Measurements from ENCODE around the gene ERICH6. TPM values are rescaled to one million over a fixed set of nuclear protein-coding genes. Genes with fewer than 3 reads are reported as not detected.

ERICH6 gene
- total and polyA plus RNA-seq, 10 of the 15 experiments (the other 5 are each of a cell fraction or from before 2014, with no cell fraction given): 0.04 to 0.40 (median 0.22) TPM; not detected in 6

DNA sequence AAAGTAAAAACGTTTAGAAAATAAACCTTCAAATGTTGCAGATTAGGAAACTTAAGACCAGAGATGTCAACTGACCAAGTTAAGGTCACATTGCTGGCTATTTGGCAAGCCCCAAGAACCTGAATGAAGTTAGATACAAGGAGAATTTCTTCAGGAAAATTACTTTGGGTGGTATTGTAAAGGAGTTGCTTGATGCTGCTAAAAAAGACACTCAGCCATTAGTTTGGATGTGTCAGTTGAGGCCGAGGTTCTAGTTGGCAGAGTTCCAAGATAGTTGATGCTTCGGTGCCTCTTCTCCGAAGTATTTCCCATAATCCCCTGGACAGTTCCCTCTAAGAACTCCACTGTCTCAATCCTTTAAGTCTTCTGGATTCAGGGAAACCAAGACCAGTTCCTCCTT, 35.0 kb upstream of the ERICH6 start:
- Histone ChIP-seq H3K27ac (ENCODE audit: control insufficient read depth, insufficient read depth) (peak overlapping the region; percentile 54), H4K20me1 (ENCODE audit: control insufficient read depth, insufficient read depth) (no peaks in the 10 kb centered on the region), H3K9me3 (replicated peaks; ENCODE audit: control insufficient read depth, insufficient read depth, low read length) (no peaks in the 10 kb centered on the region), H3K36me3 (ENCODE audit: control insufficient read depth in 2 of 2, insufficient read depth in 2 of 2, low read length in 1 of 2) (peaks cover 2 to 8% of the 10 kb centered on the region in 2 experiments), H3K4me2 (ENCODE audit: control insufficient read depth, insufficient read depth) (no peak overlapping the region; the same call in 1 of the 2 replicates), H3K4me1 (ENCODE audit: control insufficient read depth, insufficient read depth, low read length) (peaks cover 43% of the 10 kb centered on the region), H3K9ac (ENCODE audit: control insufficient read depth, insufficient read depth, low read length) (no peak overlapping the region), H2AFZ (ENCODE audit: control insufficient read depth, low read depth, low read length) (no peak overlapping the region), H3K4me3 (no peak overlapping the region), H3K79me2 (ENCODE audit: control insufficient read depth, insufficient read depth, low read length) (peaks cover 24% of the 10 kb centered on the region), H3K27me3 (replicated peaks in 1 of 2; ENCODE audit: control insufficient read depth in 2 of 2, insufficient read depth in 2 of 2, low read length in 1 of 2) (no peaks in the 10 kb centered on the region)
- in situ Hi-C loops (cut with MboI): no loop called here
- 57% methylated on average over 4 of the region's 4 CpGs for WGBS (ENCODE audit: insufficient coverage, insufficient replicate concordance, low lambda C conversion rate, missing lambda C conversion rate)
- CTCF ChIA-PET: interaction anchor here (0.6 to 1.6 kb wide), 5 partner anchors 17 to 194 kb away, joined by 3 to 14 read pairs (median 4); partner anchors contain the start of gene SIAH2
- no TSS peak for BruUV-seq (replicated peaks)
- intact Hi-C loops (cut with micrococcal nuclease; ENCODE audit: unreplicated experiment): loop anchor here (2.0 kb wide), 1 partner anchor 22 kb away; no protein-coding TSS in a partner anchor
- RAD21 ChIA-PET (ENCODE audit: unreplicated experiment): interaction anchor here (0.6 to 1.8 kb wide), 10 partner anchors 9 to 156 kb away, joined by 3 to 30 read pairs (median 3); partner anchors contain the start of gene SIAH2
- DNase-seq (ENCODE audit: low read depth, low spot score) (no peak), FAIRE-seq (no peak), ATAC-seq (no peak)
- 0 out of 4 replicates have a peak, but pooled peaks of 1 of the 2 experiments have one; percentile 12 for TF ChIP-seq IKZF2 (IDR thresholded peaks at IDR 0.05)
- TF ChIP-seq IKZF1 (conservative IDR thresholded peaks at IDR 0.05): 0 out of 2 replicates have a peak, but pooled peaks have one; percentile 3
- TF ChIP-seq FOS (IDR thresholded peaks at IDR 0.05; ENCODE audit: borderline replicate concordance, extremely low read depth, insufficient read length): no peak
- TF ChIP-seq, protein P1, sequence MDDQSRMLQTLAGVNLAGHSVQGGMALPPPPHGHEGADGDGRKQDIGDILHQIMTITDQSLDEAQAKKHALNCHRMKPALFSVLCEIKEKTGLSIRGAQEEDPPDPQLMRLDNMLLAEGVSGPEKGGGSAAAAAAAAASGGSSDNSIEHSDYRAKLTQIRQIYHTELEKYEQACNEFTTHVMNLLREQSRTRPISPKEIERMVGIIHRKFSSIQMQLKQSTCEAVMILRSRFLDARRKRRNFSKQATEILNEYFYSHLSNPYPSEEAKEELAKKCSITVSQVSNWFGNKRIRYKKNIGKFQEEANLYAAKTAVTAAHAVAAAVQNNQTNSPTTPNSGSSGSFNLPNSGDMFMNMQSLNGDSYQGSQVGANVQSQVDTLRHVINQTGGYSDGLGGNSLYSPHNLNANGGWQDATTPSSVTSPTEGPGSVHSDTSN (IDR thresholded peaks at IDR 0.05; ENCODE audit: insufficient replicate concordance, low read depth, low read length): no peak
- POLR2A ChIA-PET: interaction anchor here (0.6 to 2.0 kb wide), 3 partner anchors 21 to 154 kb away, joined by 4 to 28 read pairs (median 8); partner anchors contain the start of gene SIAH2
- SMC1A ChIA-PET (ENCODE audit: uncharacterized antibody, unreplicated experiment): interaction anchor here (1.2 to 2.0 kb wide), 8 partner anchors 10 to 211 kb away, joined by 4 to 27 read pairs (median 6); no protein-coding TSS in a partner anchor
